A549 (cell line): ENCODE measurements around the gene CA9. TPM values are rescaled to one million over a fixed set of nuclear protein-coding genes. Genes with fewer than 3 reads are reported as not detected.
A peak's percentile ranks its signal among the peaks of the same experiment; 100 is the strongest.

ENCODE experiments used
- ATAC-seq, 2 experiments: fragments of 200-7000 bp in 1 of 2; fragments of >200 bp in 1 of 2; cut with Nextera tagmentation in 1 of 2; cut with Tn5 transposase in 1 of 2; 3 replicates each; pipeline versions ENCODE4 v1.8.0 to v1.9.1; 2018 to 2020; ENCODE audit warnings: mild to moderate bottlenecking in 1 of 2, moderate library complexity in 1 of 2
- CTCF ChIA-PET: fragments of 300-600 bp; sonication (Branson Sonifier 250); formaldehyde crosslinking; extraction: SDS; loops from one replicate; lab custom pipeline; 2021; ENCODE audit warnings: antibody characterized with exemption, inconsistent platforms; lab: Yijun Ruan, JAX
- POLR2A ChIA-PET: fragments of 350-600 bp; formaldehyde crosslinking; extraction: SDS; loops from one replicate; lab custom pipeline; 2021; ENCODE audit warnings: antibody characterized with exemption, inconsistent platforms; lab: Yijun Ruan, JAX
- DNase-seq, 2 experiments: peaks; one replicate each; pipeline versions ENCODE4 v3.0.0 to v3.0.0-alpha.2; 2011 to 2016; ENCODE audit warnings: low read depth in 1 of 2, low spot score in 1 of 2
- FAIRE-seq: peaks from 2 replicates; lab custom pipeline; 2011; peaks lifted over from hg19 to GRCh38; lab: Jason Lieb, UNC
- H3K27ac ChIP-seq, 2 experiments: fragments of >200 bp; sonication (Bioruptor Twin); formaldehyde crosslinking; 3 replicates each; pipeline ENCODE4 v1.5.1; 2016 to 2017
- H3K4me1 ChIP-seq: fragments of >200 bp; sonication (Bioruptor Twin); formaldehyde crosslinking; 3 replicates; pipeline ENCODE4 v1.6.1; 2016
- H3K4me2 ChIP-seq: fragments of >200 bp; sonication (Bioruptor Twin); formaldehyde crosslinking; 3 replicates; pipeline ENCODE4 v1.6.1; 2016
- H3K4me3 ChIP-seq: fragments of >200 bp; sonication (Bioruptor Twin); formaldehyde crosslinking; 3 replicates; pipeline ENCODE4 v1.5.1; 2016
- H3K9me3 ChIP-seq: fragments of >200 bp; sonication (Bioruptor Twin); formaldehyde crosslinking; 3 replicates; pipeline ENCODE4 v1.6.1; 2016
- ATOH8 ChIP-seq: fragments of 250-450 bp; sonication (Bioruptor Pico); IDR thresholded peaks from 2 replicates; pipeline ENCODE4 v1.5.0; 2020; ENCODE audit warnings: low read depth, mild to moderate bottlenecking, moderate library complexity
- CBX8 ChIP-seq: fragments of 200-600 bp; sonication (generic); IDR thresholded peaks from 2 replicates; pipeline ENCODE4 v1.6.1; 2016
- CEBPB ChIP-seq, 2 experiments: fragments of >200 bp in 1 of 2; sonication (Bioruptor Twin) in 1 of 2; formaldehyde crosslinking in 1 of 2; IDR thresholded peaks; 2 replicates each; pipeline ENCODE4 v1.6.1; 2012 to 2016
- CHD4 ChIP-seq: fragments of 200-600 bp; sonication (generic); IDR thresholded peaks from 2 replicates; pipeline ENCODE4 v1.6.1; 2016; ENCODE audit warnings: antibody characterized with exemption, mild to moderate bottlenecking, borderline replicate concordance
- ELK1 ChIP-seq: fragments of 150-350 bp; IDR thresholded peaks from 2 replicates; pipeline ENCODE4 v1.6.1; 2014; ENCODE audit warnings: low read depth, mild to moderate bottlenecking, low read length
- EP300 ChIP-seq, 2 experiments: fragments of >200 bp; sonication (Bioruptor Twin); formaldehyde crosslinking; IDR thresholded peaks; 2 replicates in 1 of 2; 3 replicates in 1 of 2; pipeline ENCODE4 v1.6.1; 2016 to 2017
- HOXB5 ChIP-seq: fragments of 250-450 bp; sonication (Bioruptor Pico); IDR thresholded peaks from 2 replicates; pipeline ENCODE4 v1.5.0; 2020; ENCODE audit warnings: mild to moderate bottlenecking, moderate library complexity
- KDM5A ChIP-seq: fragments of 200-600 bp; sonication (generic); IDR thresholded peaks from 2 replicates; pipeline ENCODE4 v1.6.1; 2016; ENCODE audit warnings: antibody characterized with exemption, mild to moderate bottlenecking
- MAFK ChIP-seq: fragments of 450-650 bp; IDR thresholded peaks from 2 replicates; pipeline ENCODE4 v1.6.1; 2014; ENCODE audit not compliant: partially characterized antibody
- MAZ ChIP-seq: fragments of 150-350 bp; IDR thresholded peaks from 2 replicates; pipeline ENCODE4 v1.6.1; 2014; ENCODE audit warnings: antibody characterized with exemption, low read depth, low read length, borderline replicate concordance
- NPAS2 ChIP-seq: fragments of 250-450 bp; sonication (Bioruptor Pico); IDR thresholded peaks from 2 replicates; pipeline ENCODE4 v1.8.0; 2022; ENCODE audit warnings: mild to moderate bottlenecking, moderate library complexity, borderline replicate concordance
- PHF8 ChIP-seq: fragments of 200-600 bp; sonication (generic); IDR thresholded peaks from 2 replicates; pipeline ENCODE4 v1.6.1; 2016; ENCODE audit warnings: low read depth, mild to moderate bottlenecking, antibody characterized with exemption, moderate library complexity, borderline replicate concordance
- POLR2AphosphoS2 ChIP-seq: conservative IDR thresholded peaks from 2 replicates; pipeline ENCODE4 v1.6.1; 2012; ENCODE audit warnings: low read length, improper control_type of control experiment, inconsistent platforms
- RAD21 ChIP-seq, 2 experiments: fragments of >200 bp in 1 of 2; sonication (Bioruptor Twin) in 1 of 2; formaldehyde crosslinking in 1 of 2; IDR thresholded peaks in 1 of 2; conservative IDR thresholded peaks in 1 of 2; 2 replicates in 1 of 2; 3 replicates in 1 of 2; pipeline ENCODE4 v1.6.1; 2012 to 2018; ENCODE audit warnings: inconsistent platforms in 1 of 2
- TP53 ChIP-seq: fragments of 250-450 bp; sonication (Bioruptor Pico); IDR thresholded peaks from 2 replicates; pipeline ENCODE4 v1.5.0; 2021; ENCODE audit warnings: mild to moderate bottlenecking, moderate library complexity
- USF2 ChIP-seq: fragments of 450-650 bp; IDR thresholded peaks from 2 replicates; pipeline ENCODE4 v1.6.1; 2014; ENCODE audit warnings: antibody characterized with exemption
- WGBS: methylation state at CpG from one replicate; pipeline ENCODE4 v1.1.6; 2017; ENCODE audit errors: missing lambda C conversion rate; 5-methylcytosine and 5-hydroxymethylcytosine counted together
- polyA plus RNA-seq, 4 experiments: library from polyadenylated mRNA; depleted of rRNA in 3 of 4; stranded (reverse); fragments of >200 nt; fragmentation: RNase III in 1 of 4; extraction: RNeasy Plus Mini Kit Qiagen cat#74134 plus additional on column Dnase treatment in 1 of 4; gene quantifications; 2 replicates in 3 of 4; 3 replicates in 1 of 4; pipeline ENCODE4 v1.2.3, GENCODE V29; 2011 to 2017
- TF ChIP-seq, protein P1 (sequence below): fragments of >200 bp; sonication (Bioruptor Twin); formaldehyde crosslinking; IDR thresholded peaks from 3 replicates; pipeline ENCODE4 v1.5.1; 2016
- TF ChIP-seq, protein P2 (sequence below): fragments of >200 bp; sonication (Bioruptor Twin); formaldehyde crosslinking; IDR thresholded peaks from 3 replicates; pipeline ENCODE4 v1.6.1; 2016

The CA9 gene
- polyA plus RNA-seq, 2 of the 4 experiments (the other 2 are of a cell fraction): 4.5 to 16.3 TPM

DNA sequence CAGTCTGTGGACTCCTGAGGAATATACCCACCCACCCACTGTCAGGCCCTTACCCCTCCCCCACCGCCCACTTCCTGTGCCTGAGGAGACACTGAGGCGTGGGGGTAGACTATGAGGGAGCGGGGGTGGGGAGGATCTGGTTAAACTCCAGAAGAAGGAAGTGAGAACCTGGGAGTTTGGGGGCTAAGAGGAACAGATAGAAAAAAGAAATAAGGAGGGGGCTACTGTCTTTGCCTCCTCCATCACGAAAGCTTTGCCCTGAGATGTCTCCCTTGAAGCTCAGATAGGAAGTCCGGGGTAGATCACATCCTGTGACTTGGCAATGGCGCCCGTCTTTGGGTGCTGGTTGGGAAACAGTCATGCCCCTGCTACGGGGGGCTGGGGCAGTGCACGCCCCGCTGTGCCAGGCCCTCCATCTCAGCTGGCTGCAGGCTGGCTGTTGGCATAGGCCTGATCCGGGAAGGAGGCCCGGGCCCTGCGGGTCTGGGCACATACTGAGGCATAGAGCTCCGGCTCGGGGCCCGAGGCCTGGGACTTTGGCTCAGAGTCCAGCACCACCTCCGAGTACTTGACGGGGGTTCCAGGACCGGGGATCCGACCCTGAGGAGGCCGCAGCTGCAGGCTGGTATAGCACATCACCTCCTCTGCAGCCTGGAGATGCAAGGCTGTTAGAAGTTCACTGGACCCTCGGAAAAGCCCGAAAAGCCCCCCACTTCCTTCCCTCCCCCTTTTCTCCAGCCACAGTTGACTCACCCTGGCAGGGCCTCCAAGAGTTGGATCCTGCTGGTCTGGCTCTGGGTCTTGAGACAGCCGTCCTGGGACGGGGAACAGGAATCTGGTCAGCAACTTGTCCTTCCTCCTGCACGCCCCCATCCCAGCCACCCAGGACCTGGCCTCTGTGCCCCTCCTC, 24.0 kb upstream of the CA9 start (continued):
- TF ChIP-seq HOXB5 (CRISPR knock-in tag): no peak
- no peak for TF ChIP-seq USF2
- no peak for TF ChIP-seq ELK1

- H3K4me3 ChIP-seq: no peak within 1 kb of the TSS
- WGBS: 86% methylated on average over 18 of the region's 22 CpGs
- H3K27ac ChIP-seq: peak within 1 kb of the TSS; percentile 45 to 65; a peak in 4 of 6 replicates
- no peak for FAIRE-seq
- peak within 1 kb of the TSS; percentile 73; the same call in 2 of the 3 replicates for H3K4me2 ChIP-seq
- no peak for TF ChIP-seq CBX8
- no peak for TF ChIP-seq ATOH8 (CRISPR knock-in tag)
- TF ChIP-seq MAFK: no peak
- TF ChIP-seq, protein P1, sequence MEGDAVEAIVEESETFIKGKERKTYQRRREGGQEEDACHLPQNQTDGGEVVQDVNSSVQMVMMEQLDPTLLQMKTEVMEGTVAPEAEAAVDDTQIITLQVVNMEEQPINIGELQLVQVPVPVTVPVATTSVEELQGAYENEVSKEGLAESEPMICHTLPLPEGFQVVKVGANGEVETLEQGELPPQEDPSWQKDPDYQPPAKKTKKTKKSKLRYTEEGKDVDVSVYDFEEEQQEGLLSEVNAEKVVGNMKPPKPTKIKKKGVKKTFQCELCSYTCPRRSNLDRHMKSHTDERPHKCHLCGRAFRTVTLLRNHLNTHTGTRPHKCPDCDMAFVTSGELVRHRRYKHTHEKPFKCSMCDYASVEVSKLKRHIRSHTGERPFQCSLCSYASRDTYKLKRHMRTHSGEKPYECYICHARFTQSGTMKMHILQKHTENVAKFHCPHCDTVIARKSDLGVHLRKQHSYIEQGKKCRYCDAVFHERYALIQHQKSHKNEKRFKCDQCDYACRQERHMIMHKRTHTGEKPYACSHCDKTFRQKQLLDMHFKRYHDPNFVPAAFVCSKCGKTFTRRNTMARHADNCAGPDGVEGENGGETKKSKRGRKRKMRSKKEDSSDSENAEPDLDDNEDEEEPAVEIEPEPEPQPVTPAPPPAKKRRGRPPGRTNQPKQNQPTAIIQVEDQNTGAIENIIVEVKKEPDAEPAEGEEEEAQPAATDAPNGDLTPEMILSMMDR: no peak
- no peak for TF ChIP-seq CHD4
- TF ChIP-seq EP300 (IDR thresholded peaks at IDR 0.05): no peak
- TF ChIP-seq PHF8: no peak
- TF ChIP-seq NPAS2 (CRISPR knock-in tag): no peak
- TF ChIP-seq MAZ: no peak
- no peak for TF ChIP-seq POLR2AphosphoS2
- TF ChIP-seq CEBPB (IDR thresholded peaks at IDR 0.05): no peak
- TF ChIP-seq, protein P2, sequence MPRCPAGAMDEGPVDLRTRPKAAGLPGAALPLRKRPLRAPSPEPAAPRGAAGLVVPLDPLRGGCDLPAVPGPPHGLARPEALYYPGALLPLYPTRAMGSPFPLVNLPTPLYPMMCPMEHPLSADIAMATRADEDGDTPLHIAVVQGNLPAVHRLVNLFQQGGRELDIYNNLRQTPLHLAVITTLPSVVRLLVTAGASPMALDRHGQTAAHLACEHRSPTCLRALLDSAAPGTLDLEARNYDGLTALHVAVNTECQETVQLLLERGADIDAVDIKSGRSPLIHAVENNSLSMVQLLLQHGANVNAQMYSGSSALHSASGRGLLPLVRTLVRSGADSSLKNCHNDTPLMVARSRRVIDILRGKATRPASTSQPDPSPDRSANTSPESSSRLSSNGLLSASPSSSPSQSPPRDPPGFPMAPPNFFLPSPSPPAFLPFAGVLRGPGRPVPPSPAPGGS: no peak
- no peak for TF ChIP-seq ELK1
- no peak for TF ChIP-seq TP53 (CRISPR knock-in tag)
- no peak for TF ChIP-seq KDM5A
- no peak for TF ChIP-seq RAD21 (conservative IDR thresholded peaks at IDR 0.05 in 1 of 2, IDR thresholded peaks at IDR 0.05 in 1 of 2)
- POLR2A ChIA-PET: no interaction called here
- H3K9me3 ChIP-seq: no peaks in the 10 kb centered on the region
- peaks cover 30% of the 10 kb centered on the region for H3K4me1 ChIP-seq
- no peak for DNase-seq
- no peak for ATAC-seq
- CTCF ChIA-PET: interaction anchor here (1.1 to 5.9 kb wide), 4 partner anchors 10 to 46 kb away, joined by 3 to 135 read pairs (median 36); partner anchors contain the start of genes ARHGEF39, CCDC107 and RMRP
Measured at GRCh38 chr9:35650341-35651158, 23.2 kb upstream of the CA9 start, which contains the start of gene SIT1. SIT1 (minus strand) TSS chr9:35650931; CDS start chr9:35650853, 78 bp downstream.
